Right lobe of liver (tissue), 6 donors: ENCODE measurements around the gene GPR39. TPM values are rescaled to one million over a fixed set of nuclear protein-coding genes. Genes with fewer than 3 reads are reported as not detected.

Experiments
- ATAC-seq, 4 donors: fragments of 200-7000 bp; cut with Tn5 transposase; one replicate each; pipeline ENCODE4 v1.9.1; 2020; ENCODE audit warnings: mild to moderate bottlenecking in 4 of 4, moderate library complexity in 4 of 4
- DNase-seq, 3 donors: peaks; one replicate each; pipeline ENCODE4 v3.0.0-alpha.2; 2020
- H3K27ac ChIP-seq, 3 donors: fragments of 200-600 bp; one replicate each; pipeline ENCODE4 v1.8.0; 2022
- H3K27me3 ChIP-seq, 2 donors: fragments of 200-600 bp; one replicate each; pipeline ENCODE4 v1.8.0; 2022
- H3K36me3 ChIP-seq, 4 donors: fragments of 200-600 bp; sonication (generic) in 1 of 4; one replicate each; pipeline versions ENCODE4 v1.5.1 to v1.8.0; 2017 to 2022; ENCODE audit warnings: control low read depth in 1 of 4
- H3K4me1 ChIP-seq, 4 donors: fragments of 200-600 bp; sonication (generic) in 1 of 4; one replicate each; pipeline versions ENCODE4 v1.5.1 to v1.8.0; 2017 to 2022; ENCODE audit warnings: control low read depth in 1 of 4
- H3K4me3 ChIP-seq, 3 donors: fragments of 200-600 bp; one replicate each; pipeline ENCODE4 v1.8.0; 2022
- H3K9me3 ChIP-seq, 4 donors: fragments of 200-600 bp; sonication (generic) in 1 of 4; one replicate each; pipeline versions ENCODE4 v1.5.1 to v1.8.0; 2017 to 2022; ENCODE audit warnings: control low read depth in 1 of 4
- POLR2A ChIP-seq: fragments of 450-650 bp; IDR thresholded peaks from one replicate; pipeline ENCODE4 v1.6.1; 2017; ENCODE audit warnings: antibody characterized with exemption, mild to moderate bottlenecking
- WGBS: methylation state at CpG from one replicate; pipeline ENCODE4 v1.1.6; 2018; ENCODE audit warnings: low coverage, low lambda C conversion rate; ENCODE audit not compliant: insufficient coverage; ENCODE audit errors: missing lambda C conversion rate; 5-methylcytosine and 5-hydroxymethylcytosine counted together
- intact Hi-C, 2 donors: fragments of 100-400 bp; cut with DNase I; formaldehyde crosslinking; loops; one replicate each; pipeline versions ENCODE4 v1.11.2 to v1.14.1; 2022
- total RNA-seq, 6 experiments: library from RNA; depleted of rRNA in 2 of 6; stranded (reverse); fragments of >200 nt in 2 of 6; fragmentation: NEBNext Ultra II Directional in 3 of 6; extraction: Animal tissue kit (Norgen Biotek cat#: 25700) in 3 of 6; gene quantifications; one replicate each; pipeline versions ENCODE4 v1.1.0 to v1.2.4, GENCODE V29; 2016 to 2023
- TF ChIP-seq, protein P1 (sequence below), 4 donors: fragments of 200-600 bp in 3 of 4; fragments of 450-650 bp in 1 of 4; IDR thresholded peaks; one replicate each; pipeline versions ENCODE4 v1.5.1 to v1.8.0; 2016 to 2022; ENCODE audit warnings: antibody characterized with exemption in 4 of 4, mild to moderate bottlenecking in 2 of 4
- donor health status: DM: no; HTN: yes; CAD: no.
- donor health status: DM: no; HTN: no; CAD: no.
- donor health status: DM: no; HTN: no; CAD: no.
- donor health status: DM: no; HTN: yes; CAD: no.
- donor health status: DM: no; HTN: yes; CAD: no.

The GPR39 gene
- total RNA-seq, 6 experiments from 2014 or later, result 3.6 to 9.1 (median 6.0) TPM

- WGBS, result 78% methylated on average over 5 of the region's 5 CpGs
- H3K9me3 ChIP-seq, result no peaks in the 10 kb centered on the region
Observed at GRCh38 chr2:132567682-132568081, 151.1 kb downstream of the GPR39 start.

DNA sequence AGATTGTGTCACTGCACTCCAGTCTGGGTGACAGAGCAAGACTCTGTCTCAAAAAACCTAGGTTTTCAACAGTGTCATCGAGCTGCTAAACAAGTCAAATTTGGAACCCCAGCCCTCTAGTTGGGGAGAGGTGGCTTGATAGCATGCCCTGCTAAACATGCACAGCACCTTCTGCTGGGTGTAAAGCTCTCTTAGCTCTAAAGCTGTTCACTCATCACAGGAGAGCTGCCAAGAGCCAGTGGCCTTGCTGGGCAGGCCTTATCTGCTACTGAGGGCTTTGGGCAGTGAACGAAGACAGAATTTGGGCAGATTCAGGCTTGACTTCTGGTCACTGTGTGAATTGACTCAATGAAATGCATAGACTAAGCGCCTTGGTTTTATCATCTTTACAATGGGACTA, 152.1 kb downstream of the GPR39 start:
- Histone ChIP-seq H3K36me3 (no peaks in the 10 kb centered on the region), H3K27me3 (no peaks in the 10 kb centered on the region), H3K4me1 (no peaks in the 10 kb centered on the region), H3K9me3 (no peaks in the 10 kb centered on the region), H3K27ac (no peak overlapping the region), H3K4me3 (no peak overlapping the region)
- DNase-seq (no peak), ATAC-seq (no peak)
- TF ChIP-seq, protein P1, sequence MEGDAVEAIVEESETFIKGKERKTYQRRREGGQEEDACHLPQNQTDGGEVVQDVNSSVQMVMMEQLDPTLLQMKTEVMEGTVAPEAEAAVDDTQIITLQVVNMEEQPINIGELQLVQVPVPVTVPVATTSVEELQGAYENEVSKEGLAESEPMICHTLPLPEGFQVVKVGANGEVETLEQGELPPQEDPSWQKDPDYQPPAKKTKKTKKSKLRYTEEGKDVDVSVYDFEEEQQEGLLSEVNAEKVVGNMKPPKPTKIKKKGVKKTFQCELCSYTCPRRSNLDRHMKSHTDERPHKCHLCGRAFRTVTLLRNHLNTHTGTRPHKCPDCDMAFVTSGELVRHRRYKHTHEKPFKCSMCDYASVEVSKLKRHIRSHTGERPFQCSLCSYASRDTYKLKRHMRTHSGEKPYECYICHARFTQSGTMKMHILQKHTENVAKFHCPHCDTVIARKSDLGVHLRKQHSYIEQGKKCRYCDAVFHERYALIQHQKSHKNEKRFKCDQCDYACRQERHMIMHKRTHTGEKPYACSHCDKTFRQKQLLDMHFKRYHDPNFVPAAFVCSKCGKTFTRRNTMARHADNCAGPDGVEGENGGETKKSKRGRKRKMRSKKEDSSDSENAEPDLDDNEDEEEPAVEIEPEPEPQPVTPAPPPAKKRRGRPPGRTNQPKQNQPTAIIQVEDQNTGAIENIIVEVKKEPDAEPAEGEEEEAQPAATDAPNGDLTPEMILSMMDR (IDR thresholded peaks at IDR 0.05), result no peak
- no peak for TF ChIP-seq POLR2A
- intact Hi-C loops, result no loop called here
- 88% methylated on average over 2 of the region's 3 CpGs for WGBS

More at GRCh38 chr2:132567682-132568081, 151.1 kb downstream of the GPR39 start:
- H3K27ac ChIP-seq, result no peak overlapping the region
- no peak for TF ChIP-seq POLR2A
- TF ChIP-seq, protein P1 (IDR thresholded peaks at IDR 0.05), result no peak
- DNase-seq (no peak), ATAC-seq (no peak)
- no peaks in the 10 kb centered on the region for H3K4me1 ChIP-seq
- no peaks in the 10 kb centered on the region for H3K27me3 ChIP-seq
- no peak overlapping the region for H3K4me3 ChIP-seq
- H3K36me3 ChIP-seq, result no peaks in the 10 kb centered on the region
- intact Hi-C loops, result no loop called here

GRCh38 chr2:132573444-132574007, 156.9 kb downstream of the GPR39 start:
- Histone ChIP-seq H3K36me3 (no peaks in the 10 kb centered on the region), H3K4me3 (no peak overlapping the region), H3K4me1 (no peaks in the 10 kb centered on the region), H3K27me3 (no peaks in the 10 kb centered on the region), H3K9me3 (no peaks in the 10 kb centered on the region), H3K27ac (no peak overlapping the region)
- DNase-seq (no peak), ATAC-seq (no peak)
- intact Hi-C loops, result no loop called here
- WGBS, result 77% methylated on average over 3 of the region's 3 CpGs
- no peak for TF ChIP-seq POLR2A
- TF ChIP-seq, protein P1 (IDR thresholded peaks at IDR 0.05), result no peak

GRCh38 chr2:132577686-132578085, 161.1 kb downstream of the GPR39 start:
- TF ChIP-seq, protein P1 (IDR thresholded peaks at IDR 0.05), result no peak
- no peak for TF ChIP-seq POLR2A

More at GRCh38 chr2:132577686-132578085, 161.1 kb downstream of the GPR39 start:
- Histone ChIP-seq H3K27ac (no peak overlapping the region), H3K4me3 (no peak overlapping the region), H3K9me3 (no peaks in the 10 kb centered on the region), H3K27me3 (no peaks in the 10 kb centered on the region), H3K4me1 (peaks cover 0 to 7% (median 0%) of the 10 kb centered on the region in 4 donors), H3K36me3 (no peaks in the 10 kb centered on the region)
- ATAC-seq (peak in 2 of 4 donors; percentile 62 to 66), DNase-seq (no peak)
- intact Hi-C loops, result no loop called here
- 46% methylated on average over 2 of the region's 2 CpGs for whole genome bisulfite sequencing
